Stimulated activated CD8-positive, alpha-beta memory T cell treated with anti-CD3 and anti-CD28 coated beads, Interleukin-12 subunit alpha, Interleukin-12 subunit beta, amount 100 ng/mL, for 24 hours (primary cell): ENCODE results near the gene FBXL19.
A peak's percentile ranks its signal among the peaks of the same experiment; 100 is the strongest.

Experiments
- DNase-seq: peaks from one replicate; pipeline ENCODE4 v3.0.0-alpha.2; 2020; ENCODE audit errors: extremely low read depth

The FBXL19 gene

GRCh38 chr16:30895627-30896260 lies 27.6 kb upstream of the FBXL19 start:
- no peak for DNase-seq

DNA sequence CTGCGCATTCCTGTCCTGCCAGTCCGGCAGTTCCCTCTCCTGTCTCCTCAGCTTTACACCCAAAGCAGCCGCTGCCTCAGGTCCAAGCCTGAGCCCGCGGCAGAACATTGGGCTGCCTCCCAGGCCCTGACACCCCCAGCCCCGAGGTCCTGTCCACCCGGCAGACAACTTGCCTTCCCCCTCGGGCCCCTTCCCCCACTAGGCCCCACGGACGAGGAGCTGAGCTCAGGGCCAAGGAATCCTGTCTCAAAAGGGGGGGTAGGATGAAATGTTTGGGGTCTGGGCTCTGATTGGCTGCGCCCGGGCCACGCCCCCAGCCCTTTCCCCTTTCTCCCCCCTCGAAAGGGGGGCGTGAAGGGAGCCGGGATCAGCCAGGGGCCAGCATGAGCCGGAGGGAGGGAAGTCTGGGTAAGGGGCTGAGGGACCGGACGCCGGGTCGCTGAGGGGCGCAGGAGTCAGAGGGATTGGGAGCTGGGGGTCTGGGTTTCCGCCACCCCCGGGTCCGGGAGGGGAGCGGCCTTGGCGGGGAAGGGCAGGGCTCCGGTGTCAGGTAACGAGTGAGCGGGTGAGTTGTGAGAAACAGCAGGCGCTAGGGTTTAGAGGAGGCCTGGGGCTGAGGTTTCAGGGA lies 27.0 kb upstream of the FBXL19 start, which contains the start of gene CTF1:
CTF1 (plus strand) TSS at position 354 of the 628 bp plus-strand sequence; CDS start at position 384, 30 bp downstream.
- DNase-seq, result no peak

GRCh38 chr16:30896889-30897733 lies 26.3 kb upstream of the FBXL19 start:
- peak; percentile 60 for DNase-seq

DNA sequence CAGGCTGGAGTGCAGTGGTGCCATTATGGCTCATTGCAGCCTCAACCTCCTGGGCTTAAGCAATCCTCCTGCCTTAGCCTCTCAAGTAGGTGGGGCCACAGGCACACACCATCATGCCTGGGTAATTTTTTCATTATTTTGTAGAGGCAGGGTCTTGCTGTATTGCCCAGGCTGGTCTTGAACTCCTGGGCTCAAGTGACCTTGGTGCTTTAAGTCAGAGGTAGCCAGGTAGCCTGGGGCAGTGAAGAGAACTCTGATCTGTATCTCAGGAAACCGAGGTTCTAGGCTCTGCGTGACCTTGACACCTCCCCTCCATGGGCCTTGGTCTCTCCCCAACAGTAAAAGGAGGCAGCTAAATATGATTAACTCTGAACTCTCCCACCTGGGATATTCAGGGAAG lies 23.6 kb upstream of the FBXL19 start:
- DNase-seq, result no peak

GRCh38 chr16:30900588-30900987 lies 22.8 kb upstream of the FBXL19 start:
- DNase-seq, result no peak

GRCh38 chr16:30901201-30902028 lies 22.0 kb upstream of the FBXL19 start:
- DNase-seq, result no peak

GRCh38 chr16:30902029-30902972 lies 21.1 kb upstream of the FBXL19 start:
- no peak for DNase-seq

GRCh38 chr16:30903002-30903401 lies 20.4 kb upstream of the FBXL19 start:
- no peak for DNase-seq

DNA sequence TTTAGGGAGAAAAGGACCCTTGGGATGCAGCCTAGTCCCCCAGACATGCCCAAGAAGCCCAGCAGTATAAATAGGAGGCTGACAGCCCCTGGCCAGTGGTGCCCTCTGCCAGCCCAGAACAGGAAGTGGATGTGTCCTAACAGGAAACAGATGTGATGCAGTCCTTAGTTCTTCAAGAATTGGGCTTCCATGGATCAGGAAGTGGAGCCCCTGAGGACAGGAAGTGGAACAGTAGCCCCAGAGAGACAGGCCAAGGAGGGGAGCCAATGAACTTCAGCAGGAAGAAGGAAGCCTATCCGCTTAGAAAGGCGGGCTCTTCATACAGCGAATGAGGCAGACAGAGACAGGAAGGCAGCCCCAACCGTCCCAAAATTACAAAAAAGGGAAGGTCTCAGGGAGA lies 19.8 kb upstream of the FBXL19 start:
- no peak for DNase-seq

DNA sequence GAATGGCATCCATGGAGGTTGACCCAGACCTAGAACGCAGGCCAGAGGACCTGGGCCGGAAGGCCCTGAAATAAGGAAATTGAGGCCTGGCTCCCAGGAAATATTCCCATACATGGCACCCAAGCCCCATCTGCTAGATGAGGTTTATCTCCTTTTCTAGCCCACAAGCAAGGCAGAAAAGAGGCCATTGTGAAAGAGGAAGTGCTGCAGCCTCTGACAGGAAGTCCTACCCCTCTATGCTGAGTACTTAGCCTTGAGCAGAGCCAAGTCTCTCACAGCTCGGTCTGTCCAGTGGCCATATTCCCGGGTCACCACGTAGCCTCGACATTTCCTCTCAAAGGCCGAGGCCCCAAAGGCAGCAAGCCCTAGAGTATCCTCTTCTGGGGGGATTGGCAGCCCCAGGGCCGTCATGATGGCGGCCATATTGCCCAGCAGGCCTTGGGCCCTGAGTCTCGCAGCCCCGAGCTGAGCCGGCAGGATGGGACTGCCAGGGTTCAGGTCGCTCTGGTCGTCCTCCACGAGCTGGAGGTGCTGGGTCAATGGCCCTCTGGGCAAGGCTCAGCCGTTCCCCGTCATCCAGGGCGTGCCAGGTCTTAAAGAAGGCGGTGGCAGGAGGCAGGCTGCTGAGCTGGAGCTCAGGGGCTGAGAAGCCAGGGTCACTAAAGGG lies 19.1 kb upstream of the FBXL19 start:
- no peak for DNase-seq

- no peak for DNase-seq
These were observed 16.3 kb upstream of the FBXL19 start for GRCh38 chr16:30907064-30907463.

- DNase-seq, result no peak
These were observed 12.8 kb upstream of the FBXL19 start for GRCh38 chr16:30910427-30911029.

DNA sequence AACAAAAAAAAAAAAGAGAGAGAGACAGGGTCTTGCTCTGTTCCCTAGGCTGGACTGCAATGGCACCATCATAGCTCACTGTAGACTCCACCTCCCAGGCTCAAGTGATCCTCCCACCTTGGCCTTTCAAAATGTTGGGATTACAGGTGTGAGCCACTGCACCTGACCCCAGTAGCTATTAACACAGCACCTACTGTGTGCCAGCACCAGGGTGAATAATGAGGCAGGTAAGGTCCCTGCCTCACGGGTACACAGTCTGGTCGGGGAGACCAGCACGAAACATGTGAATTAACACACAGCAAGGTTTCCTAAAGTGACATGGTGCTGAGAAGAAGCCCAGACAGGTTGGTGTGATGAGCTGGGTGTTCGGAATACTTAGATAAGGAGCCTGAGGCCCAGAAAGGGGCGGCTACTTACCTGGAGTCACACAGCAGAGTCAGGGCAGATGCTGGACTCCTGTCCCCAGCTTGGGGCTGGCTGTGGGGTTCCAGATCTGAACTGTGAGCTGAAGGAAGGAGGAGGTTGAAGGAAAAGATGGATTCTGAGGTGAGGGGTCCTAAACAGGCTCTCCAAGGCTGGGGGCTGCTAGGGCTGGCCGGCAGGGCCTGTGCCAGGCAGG lies 10.5 kb upstream of the FBXL19 start:
- no peak for DNase-seq

- no peak for DNase-seq
These were observed 8.5 kb upstream of the FBXL19 start for GRCh38 chr16:30914830-30915229.

GRCh38 chr16:30918614-30919013 lies 4.8 kb upstream of the FBXL19 start:
- DNase-seq, result no peak

DNA sequence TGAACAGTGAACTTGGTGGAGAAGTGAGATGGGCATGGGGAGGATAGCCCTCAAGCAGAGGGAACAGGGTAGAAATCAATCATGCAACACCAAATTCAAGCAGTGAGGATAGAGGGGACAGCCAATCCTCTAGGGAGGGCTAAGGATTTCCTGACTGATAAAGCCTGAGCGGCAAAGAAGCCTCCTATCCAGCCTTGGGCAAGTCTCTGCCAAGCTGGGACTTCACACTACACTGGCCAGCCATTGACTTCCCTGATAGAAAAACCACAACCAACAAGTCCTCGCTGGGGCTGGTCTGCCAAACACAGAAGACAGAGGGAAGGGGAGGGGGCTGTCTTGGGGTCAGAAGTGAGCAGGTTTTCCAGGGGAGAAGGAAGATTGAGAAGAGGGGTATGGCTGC lies 2.5 kb upstream of the FBXL19 start:
- DNase-seq, result no peak

GRCh38 chr16:30921459-30921747 lies 2.0 kb upstream of the FBXL19 start:
- no peak for DNase-seq

- peak; percentile 72 for DNase-seq
These were observed 1.5 kb upstream of the FBXL19 start for GRCh38 chr16:30921748-30922419.

DNA sequence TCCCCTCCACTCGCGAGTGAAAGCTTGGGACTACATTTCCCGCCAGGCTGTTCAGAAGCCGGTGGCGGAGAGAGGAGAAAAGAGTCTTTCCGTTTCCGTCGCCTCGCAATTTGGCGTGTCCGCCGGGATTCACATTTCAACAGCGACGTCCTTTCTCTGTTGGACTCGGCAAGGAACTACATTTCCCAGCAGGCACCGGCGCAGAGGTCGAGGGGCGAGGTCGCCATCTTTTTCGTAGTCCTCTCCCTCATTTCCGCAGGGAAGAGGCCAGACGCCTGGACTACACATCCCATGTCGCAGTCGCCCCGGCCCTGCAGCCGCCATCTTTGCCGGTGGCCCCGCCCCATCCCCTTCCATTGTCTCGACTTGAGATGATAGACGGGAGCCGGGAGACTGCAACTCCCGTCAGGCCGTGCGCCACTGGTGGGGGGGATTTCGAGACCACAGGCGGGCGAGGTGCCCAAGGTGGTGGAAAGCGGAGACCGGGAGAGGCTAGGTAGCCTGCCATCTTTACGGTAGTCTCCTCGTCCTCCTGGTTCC lies 882 bp upstream of the FBXL19 start:
- peak; percentile 99 for DNase-seq
